ENCODE data around the gene HPS4. TPM values are rescaled to one million over a fixed set of nuclear protein-coding genes. Genes with fewer than 3 reads are reported as not detected.

HPS4 gene
- total RNA-seq, 1 experiment from 2014 or later = 35.4 TPM

GRCh38 chr22:26462051-26462450 lies 21.5 kb downstream of the HPS4 start:
- Histone ChIP-seq H3K79me2 (ENCODE audit: insufficient read depth, low read length) (peaks cover 14% of the 10 kb centered on the region), H3K9ac (ENCODE audit: low read length) (no peak overlapping the region), H3K36me3 (ENCODE audit: control insufficient read depth in 1 of 2, insufficient read depth in 2 of 2, low read length in 2 of 2) (peaks cover 24 to 32% of the 10 kb centered on the region in 2 experiments; a peak in 3 of 4 replicates), H3K4me1 (ENCODE audit: control insufficient read depth in 1 of 2, insufficient read depth in 2 of 2, low read length in 2 of 2) (peaks cover 0 to 7% of the 10 kb centered on the region in 2 experiments; a peak in 3 of 4 replicates), H3K27ac (ENCODE audit: low read depth, low read length) (no peak overlapping the region), H3K9me3 (ENCODE audit: control insufficient read depth in 1 of 2, insufficient read depth in 1 of 2, low read depth in 1 of 2, low read length in 2 of 2) (no peaks in the 10 kb centered on the region), H4K20me1 (ENCODE audit: insufficient read depth) (peaks cover 4% of the 10 kb centered on the region; the same call in 1 of the 2 replicates), H3K27me3 (ENCODE audit: insufficient read depth, low read length) (no peaks in the 10 kb centered on the region), H3K9me2 (ENCODE audit: insufficient read depth) (no peaks in the 10 kb centered on the region), H3K4me2 (ENCODE audit: low read length) (no peak overlapping the region), H2AFZ (ENCODE audit: low read depth, low read length, poor library complexity, severe bottlenecking) (no peak overlapping the region), H3K4me3 (replicated peaks in 1 of 2; ENCODE audit: low read depth in 1 of 2, low read length in 2 of 2) (no peak overlapping the region)
- ChIA-PET RAD21 (ENCODE audit: low non-redundant PET in 1 of 2, low total read pairs in 2 of 2, uncharacterized antibody in 2 of 2, unreplicated experiment in 2 of 2) (interaction anchor here in 1 of 2 experiments (1.2 kb wide), 1 partner anchor 97 kb away, joined by 3 read pairs; no protein-coding TSS in a partner anchor), CTCF (interaction anchor here (0.7 to 3.9 kb wide), 6 partner anchors 57 to 98 kb away, joined by 3 to 35 read pairs (median 9); no protein-coding TSS in a partner anchor), POLR2A (interaction anchor here (1.3 kb wide), 1 partner anchor 97 kb away, joined by 3 read pairs; no protein-coding TSS in a partner anchor)
- intact Hi-C loops (cut with micrococcal nuclease) = no loop called here
- BruUV-seq (replicated peaks) = no TSS peak
- DNase-seq (ENCODE audit: low read depth, low spot score) (no peak), ATAC-seq (no peak)
- TF ChIP-seq ZBTB33 (IDR thresholded peaks at IDR 0.05; ENCODE audit: extremely low read depth, insufficient replicate concordance, low read length) = no peak
- no peak for TF ChIP-seq ZNF274 (IDR thresholded peaks at IDR 0.05; ENCODE audit: low read depth, low read length)
- no peak for TF ChIP-seq SP1 (IDR thresholded peaks at IDR 0.05; ENCODE audit: low read depth)
- TF ChIP-seq CTCF (IDR thresholded peaks at IDR 0.05 in 2 of 3, conservative IDR thresholded peaks at IDR 0.05 in 1 of 3; ENCODE audit: borderline replicate concordance in 1 of 3, insufficient read depth in 1 of 3, low read depth in 2 of 3, low read length in 2 of 3) = no peak
- no peak for TF ChIP-seq ELF1 (IDR thresholded peaks at IDR 0.05; ENCODE audit: borderline replicate concordance, low read depth)
- TF ChIP-seq EGR1 (IDR thresholded peaks at IDR 0.05; ENCODE audit: low read depth) = no peak
- TF ChIP-seq REST (IDR thresholded peaks at IDR 0.05; ENCODE audit: low read depth) = no peak
- no peak for TF ChIP-seq ZFX (IDR thresholded peaks at IDR 0.05)
- TF ChIP-seq MAX (IDR thresholded peaks at IDR 0.05) = no peak
- no peak for TF ChIP-seq CBX3 (IDR thresholded peaks at IDR 0.05; ENCODE audit: low read depth)
- TF ChIP-seq POLR2AphosphoS5 (IDR thresholded peaks at IDR 0.05; ENCODE audit: low read depth, low read length) = no peak
- no peak for TF ChIP-seq YY1 (IDR thresholded peaks at IDR 0.05; ENCODE audit: extremely low read depth, insufficient replicate concordance, low read depth, low read length)
- no peak for TF ChIP-seq TCF7L2 (IDR thresholded peaks at IDR 0.05; ENCODE audit: borderline replicate concordance, extremely low read depth, insufficient read depth, insufficient read length)
- no peak for TF ChIP-seq EZH2 (IDR thresholded peaks at IDR 0.05)
- no peak for TF ChIP-seq EZH2phosphoT487 (IDR thresholded peaks at IDR 0.05; ENCODE audit: borderline replicate concordance)
- no peak for TF ChIP-seq FOSL1 (IDR thresholded peaks at IDR 0.05; ENCODE audit: low read depth)
- TF ChIP-seq RAD21 (IDR thresholded peaks at IDR 0.05; ENCODE audit: low read depth) = no peak
- TF ChIP-seq POLR2A (IDR thresholded peaks at IDR 0.05; ENCODE audit: borderline replicate concordance, extremely low read depth, insufficient read depth, insufficient read length) = no peak
